A549 (cell line): Measurements from ENCODE around the gene SMAD3. TPM values are rescaled to one million over a fixed set of nuclear protein-coding genes. Genes with fewer than 3 reads are reported as not detected.

Experiments
- ATAC-seq, 2 experiments: fragments of 200-7000 bp in 1 of 2; fragments of >200 bp in 1 of 2; cut with Nextera tagmentation in 1 of 2; cut with Tn5 transposase in 1 of 2; 3 replicates each; pipeline versions ENCODE4 v1.8.0 to v1.9.1; 2018 to 2020; ENCODE audit warnings: mild to moderate bottlenecking in 1 of 2, moderate library complexity in 1 of 2
- CTCF ChIA-PET: fragments of 300-600 bp; sonication (Branson Sonifier 250); formaldehyde crosslinking; extraction: SDS; loops from one replicate; lab custom pipeline; 2021; ENCODE audit warnings: antibody characterized with exemption, inconsistent platforms; lab: Yijun Ruan, JAX
- POLR2A ChIA-PET: fragments of 350-600 bp; formaldehyde crosslinking; extraction: SDS; loops from one replicate; lab custom pipeline; 2021; ENCODE audit warnings: antibody characterized with exemption, inconsistent platforms; lab: Yijun Ruan, JAX
- DNase-seq, 2 experiments: peaks; one replicate each; pipeline versions ENCODE4 v3.0.0 to v3.0.0-alpha.2; 2011 to 2016; ENCODE audit warnings: low read depth in 1 of 2, low spot score in 1 of 2
- FAIRE-seq: peaks from 2 replicates; lab custom pipeline; 2011; peaks lifted over from hg19 to GRCh38; lab: Jason Lieb, UNC
- H3K27ac ChIP-seq, 2 experiments: fragments of >200 bp; sonication (Bioruptor Twin); formaldehyde crosslinking; 3 replicates each; pipeline ENCODE4 v1.5.1; 2016 to 2017
- H3K4me1 ChIP-seq: fragments of >200 bp; sonication (Bioruptor Twin); formaldehyde crosslinking; 3 replicates; pipeline ENCODE4 v1.6.1; 2016
- H3K4me2 ChIP-seq: fragments of >200 bp; sonication (Bioruptor Twin); formaldehyde crosslinking; 3 replicates; pipeline ENCODE4 v1.6.1; 2016
- H3K4me3 ChIP-seq: fragments of >200 bp; sonication (Bioruptor Twin); formaldehyde crosslinking; 3 replicates; pipeline ENCODE4 v1.5.1; 2016
- H3K9me3 ChIP-seq: fragments of >200 bp; sonication (Bioruptor Twin); formaldehyde crosslinking; 3 replicates; pipeline ENCODE4 v1.6.1; 2016
- CBX2 ChIP-seq: fragments of 200-600 bp; sonication (generic); IDR thresholded peaks from 2 replicates; pipeline ENCODE4 v1.6.1; 2016; ENCODE audit warnings: low read depth, mild to moderate bottlenecking, borderline replicate concordance
- CBX8 ChIP-seq: fragments of 200-600 bp; sonication (generic); IDR thresholded peaks from 2 replicates; pipeline ENCODE4 v1.6.1; 2016
- CEBPB ChIP-seq, 2 experiments: fragments of >200 bp in 1 of 2; sonication (Bioruptor Twin) in 1 of 2; formaldehyde crosslinking in 1 of 2; IDR thresholded peaks; 2 replicates each; pipeline ENCODE4 v1.6.1; 2012 to 2016
- CHD2 ChIP-seq: fragments of 150-350 bp; IDR thresholded peaks from 2 replicates; pipeline ENCODE4 v1.6.1; 2014; ENCODE audit warnings: low read length; ENCODE audit not compliant: partially characterized antibody
- CHD4 ChIP-seq: fragments of 200-600 bp; sonication (generic); IDR thresholded peaks from 2 replicates; pipeline ENCODE4 v1.6.1; 2016; ENCODE audit warnings: antibody characterized with exemption, mild to moderate bottlenecking, borderline replicate concordance
- EHMT2 ChIP-seq: fragments of 200-600 bp; sonication (generic); IDR thresholded peaks from 2 replicates; pipeline ENCODE4 v1.6.1; 2016; ENCODE audit warnings: antibody characterized with exemption, low read depth, mild to moderate bottlenecking, moderate library complexity
- EP300 ChIP-seq, 2 experiments: fragments of >200 bp; sonication (Bioruptor Twin); formaldehyde crosslinking; IDR thresholded peaks; 2 replicates in 1 of 2; 3 replicates in 1 of 2; pipeline ENCODE4 v1.6.1; 2016 to 2017
- ESRRA ChIP-seq: fragments of 150-350 bp; IDR thresholded peaks from 2 replicates; pipeline ENCODE4 v1.6.1; 2014; ENCODE audit warnings: mild to moderate bottlenecking, low read length, borderline replicate concordance
- FOSB ChIP-seq: fragments of 250-450 bp; sonication (Bioruptor Pico); IDR thresholded peaks from 2 replicates; pipeline ENCODE4 v1.5.0; 2020; ENCODE audit warnings: mild to moderate bottlenecking, moderate library complexity
- FOXS1 ChIP-seq: fragments of 250-450 bp; sonication (Bioruptor Pico); IDR thresholded peaks from 2 replicates; pipeline ENCODE4 v1.5.0; 2020; ENCODE audit warnings: mild to moderate bottlenecking, moderate library complexity
- HEYL ChIP-seq: fragments of 250-450 bp; sonication (Bioruptor Pico); IDR thresholded peaks from 2 replicates; pipeline ENCODE4 v1.8.0; 2021; ENCODE audit warnings: mild to moderate bottlenecking, moderate library complexity
- HOXA7 ChIP-seq: fragments of 250-450 bp; sonication (Bioruptor Pico); IDR thresholded peaks from 2 replicates; pipeline ENCODE4 v1.5.0; 2020; ENCODE audit warnings: mild to moderate bottlenecking, moderate library complexity
- JUN ChIP-seq, 2 experiments: fragments of >200 bp; sonication (Bioruptor Twin); formaldehyde crosslinking; IDR thresholded peaks; 2 replicates in 1 of 2; 3 replicates in 1 of 2; pipeline ENCODE4 v1.6.1; 2016 to 2017
- JUNB ChIP-seq: fragments of >200 bp; sonication (Bioruptor Twin); formaldehyde crosslinking; IDR thresholded peaks from 2 replicates; pipeline ENCODE4 v1.6.1; 2016
- KDM1A ChIP-seq: fragments of 200-600 bp; sonication (generic); IDR thresholded peaks from 2 replicates; pipeline ENCODE4 v1.6.1; 2016; ENCODE audit warnings: low read depth, mild to moderate bottlenecking
- MAFK ChIP-seq: fragments of 450-650 bp; IDR thresholded peaks from 2 replicates; pipeline ENCODE4 v1.6.1; 2014; ENCODE audit not compliant: partially characterized antibody
- NFE2L2 ChIP-seq: fragments of 150-350 bp; conservative IDR thresholded peaks from 2 replicates; pipeline ENCODE4 v1.6.1; 2014; ENCODE audit warnings: low read length
- NPAS2 ChIP-seq: fragments of 250-450 bp; sonication (Bioruptor Pico); IDR thresholded peaks from 2 replicates; pipeline ENCODE4 v1.8.0; 2022; ENCODE audit warnings: mild to moderate bottlenecking, moderate library complexity, borderline replicate concordance
- NR3C1 ChIP-seq: fragments of >200 bp; sonication (Bioruptor Twin); formaldehyde crosslinking; IDR thresholded peaks from 3 replicates; pipeline ENCODE4 v1.6.1; 2017
- POLR2A ChIP-seq: IDR thresholded peaks from 2 replicates; pipeline ENCODE4 v1.6.1; 2012; ENCODE audit warnings: mild to moderate bottlenecking, low read length
- POLR2AphosphoS2 ChIP-seq: conservative IDR thresholded peaks from 2 replicates; pipeline ENCODE4 v1.6.1; 2012; ENCODE audit warnings: low read length, improper control_type of control experiment, inconsistent platforms
- RARB ChIP-seq: fragments of 250-450 bp; sonication (Bioruptor Pico); IDR thresholded peaks from 2 replicates; pipeline ENCODE4 v1.8.0; 2021; ENCODE audit warnings: mild to moderate bottlenecking, moderate library complexity
- RCOR1 ChIP-seq: fragments of 150-350 bp; IDR thresholded peaks from 2 replicates; pipeline ENCODE4 v1.6.1; 2014; ENCODE audit warnings: antibody characterized with exemption, low read length, low read depth
- RNF2 ChIP-seq: fragments of 200-600 bp; sonication (generic); IDR thresholded peaks from 2 replicates; pipeline ENCODE4 v1.6.1; 2016; ENCODE audit warnings: low read depth, mild to moderate bottlenecking, antibody characterized with exemption, moderate library complexity, borderline replicate concordance
- SREBF2 ChIP-seq: fragments of 450-650 bp; IDR thresholded peaks from 2 replicates; pipeline ENCODE4 v1.6.1; 2014; ENCODE audit warnings: mild to moderate bottlenecking, moderate library complexity
- TP53 ChIP-seq: fragments of 250-450 bp; sonication (Bioruptor Pico); IDR thresholded peaks from 2 replicates; pipeline ENCODE4 v1.5.0; 2021; ENCODE audit warnings: mild to moderate bottlenecking, moderate library complexity
- ZC3H11A ChIP-seq: fragments of 450-650 bp; IDR thresholded peaks from 2 replicates; pipeline ENCODE4 v1.6.1; 2014; ENCODE audit warnings: antibody characterized with exemption, mild to moderate bottlenecking
- ZNF302 ChIP-seq: fragments of 250-450 bp; sonication (Bioruptor Pico); IDR thresholded peaks from 2 replicates; pipeline ENCODE4 v1.9.0; 2021; ENCODE audit warnings: inconsistent platforms, mild to moderate bottlenecking, moderate library complexity
- ZSCAN20 ChIP-seq: fragments of 250-450 bp; sonication (Bioruptor Pico); IDR thresholded peaks from 2 replicates; pipeline ENCODE4 v1.8.0; 2022; ENCODE audit warnings: mild to moderate bottlenecking, moderate library complexity
- WGBS: methylation state at CpG from one replicate; pipeline ENCODE4 v1.1.6; 2017; ENCODE audit errors: missing lambda C conversion rate; 5-methylcytosine and 5-hydroxymethylcytosine counted together
- polyA plus RNA-seq, 4 experiments: library from polyadenylated mRNA; depleted of rRNA in 3 of 4; stranded (reverse); fragments of >200 nt; fragmentation: RNase III in 1 of 4; extraction: RNeasy Plus Mini Kit Qiagen cat#74134 plus additional on column Dnase treatment in 1 of 4; gene quantifications; 2 replicates in 3 of 4; 3 replicates in 1 of 4; pipeline ENCODE4 v1.2.3, GENCODE V29; 2011 to 2017
- TF ChIP-seq, protein P1 (sequence below): fragments of >200 bp; sonication (Bioruptor Twin); formaldehyde crosslinking; IDR thresholded peaks from 3 replicates; pipeline ENCODE4 v1.5.1; 2016
- TF ChIP-seq, protein P2 (sequence below): fragments of >200 bp; sonication (Bioruptor Twin); formaldehyde crosslinking; IDR thresholded peaks from 3 replicates; pipeline ENCODE4 v1.6.1; 2016
- TF ChIP-seq, protein P3 (sequence below): IDR thresholded peaks from 2 replicates; pipeline ENCODE4 v1.6.1; 2012

Gene SMAD3
- polyA plus RNA-seq, 2 of the 4 experiments (the other 2 are of a cell fraction), result 74.6 to 77.2 TPM

DNA sequence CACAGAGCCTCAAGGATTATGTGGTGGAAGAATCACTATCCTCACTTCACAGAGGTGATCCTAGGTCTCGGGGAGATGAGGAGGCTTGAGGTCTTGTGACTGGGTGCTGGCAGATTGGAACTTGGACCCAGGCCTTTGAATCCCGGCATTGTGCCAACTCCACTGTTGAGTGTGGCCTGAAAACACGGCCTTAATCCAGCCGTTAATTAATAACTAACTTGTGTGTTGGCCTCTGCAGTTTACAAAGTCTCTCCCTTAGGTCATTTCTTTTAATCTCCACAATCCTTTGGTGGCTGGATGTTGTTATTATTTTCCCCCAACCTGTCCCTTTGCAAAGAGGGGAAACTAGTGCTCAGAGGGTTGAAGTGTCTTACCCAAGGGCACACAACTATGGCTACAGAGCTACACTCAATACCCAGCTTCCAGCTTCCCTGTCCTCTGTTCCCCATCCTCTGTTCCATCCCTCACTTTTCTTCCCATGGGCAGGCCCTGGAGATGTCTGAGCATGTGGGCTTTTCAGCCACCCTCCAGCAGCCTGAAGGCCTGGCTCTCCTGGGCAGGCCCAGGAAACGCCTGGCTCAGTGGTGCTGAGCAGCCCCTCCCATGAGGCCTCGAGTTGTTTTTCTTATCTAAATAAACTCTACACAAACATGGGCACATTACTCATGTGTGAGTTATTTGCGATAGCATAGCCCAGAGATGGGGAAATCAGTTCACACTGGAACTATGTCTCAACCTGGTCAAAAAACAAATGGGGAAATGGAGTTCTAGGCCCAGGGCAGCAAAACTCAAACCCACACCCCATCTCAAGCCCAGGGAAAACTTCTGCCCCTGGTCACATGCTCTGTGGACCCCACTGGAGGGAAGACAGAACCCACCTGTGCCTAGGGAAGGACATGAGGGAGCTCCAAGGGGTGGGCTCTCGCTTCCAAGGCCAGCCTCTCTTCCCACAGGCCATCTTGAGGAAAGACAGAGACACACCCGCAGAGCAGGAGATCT, 16.8 kb upstream of the SMAD3 start (continued):
- TF ChIP-seq TP53 (CRISPR knock-in tag), result peak; percentile 73; the same call in 1 of the 2 replicates
- peak; percentile 87 for TF ChIP-seq JUNB
- TF ChIP-seq FOXS1, result peak; percentile 88
- no peak for TF ChIP-seq SREBF2
- TF ChIP-seq, protein P1, sequence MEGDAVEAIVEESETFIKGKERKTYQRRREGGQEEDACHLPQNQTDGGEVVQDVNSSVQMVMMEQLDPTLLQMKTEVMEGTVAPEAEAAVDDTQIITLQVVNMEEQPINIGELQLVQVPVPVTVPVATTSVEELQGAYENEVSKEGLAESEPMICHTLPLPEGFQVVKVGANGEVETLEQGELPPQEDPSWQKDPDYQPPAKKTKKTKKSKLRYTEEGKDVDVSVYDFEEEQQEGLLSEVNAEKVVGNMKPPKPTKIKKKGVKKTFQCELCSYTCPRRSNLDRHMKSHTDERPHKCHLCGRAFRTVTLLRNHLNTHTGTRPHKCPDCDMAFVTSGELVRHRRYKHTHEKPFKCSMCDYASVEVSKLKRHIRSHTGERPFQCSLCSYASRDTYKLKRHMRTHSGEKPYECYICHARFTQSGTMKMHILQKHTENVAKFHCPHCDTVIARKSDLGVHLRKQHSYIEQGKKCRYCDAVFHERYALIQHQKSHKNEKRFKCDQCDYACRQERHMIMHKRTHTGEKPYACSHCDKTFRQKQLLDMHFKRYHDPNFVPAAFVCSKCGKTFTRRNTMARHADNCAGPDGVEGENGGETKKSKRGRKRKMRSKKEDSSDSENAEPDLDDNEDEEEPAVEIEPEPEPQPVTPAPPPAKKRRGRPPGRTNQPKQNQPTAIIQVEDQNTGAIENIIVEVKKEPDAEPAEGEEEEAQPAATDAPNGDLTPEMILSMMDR, result no peak
- no peak for TF ChIP-seq MAFK
- no peak; the same call in 1 of the 2 replicates for TF ChIP-seq FOSB (CRISPR knock-in tag)

DNA sequence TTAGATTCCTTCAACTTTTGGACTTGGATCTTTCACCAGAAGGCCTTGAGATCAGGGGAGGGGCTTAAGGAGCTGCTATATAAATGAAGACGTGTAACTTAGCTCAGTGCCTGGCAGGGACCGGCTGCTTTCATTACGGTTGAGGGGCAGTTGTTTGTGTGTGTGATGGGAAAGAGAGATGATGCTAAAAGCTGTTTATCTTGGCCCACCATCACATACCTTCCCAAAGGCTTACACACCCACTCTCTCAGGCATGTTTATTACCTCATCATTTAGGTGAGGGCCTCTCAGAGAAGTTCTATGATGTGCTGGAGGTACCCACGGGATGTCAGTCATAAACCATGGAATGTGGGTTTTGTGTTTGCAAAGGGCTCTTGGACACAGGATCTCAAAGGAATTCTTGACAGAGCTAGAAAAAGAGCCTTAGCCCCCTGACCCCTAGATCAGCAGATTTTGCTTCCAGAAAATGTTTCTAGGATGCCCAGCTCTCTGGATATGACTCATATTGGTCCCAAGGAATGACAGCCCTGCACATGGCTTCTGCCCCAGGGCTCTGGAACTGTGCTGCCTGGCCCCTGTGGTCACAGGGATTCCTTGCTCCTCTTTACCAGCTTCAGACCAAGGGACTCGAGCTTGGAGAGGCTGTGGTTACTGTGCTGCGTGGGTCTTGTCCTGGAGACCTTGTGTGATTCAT, 15.9 kb upstream of the SMAD3 start:
- peak; percentile 76 for FAIRE-seq
- 3% methylated on average over 6 of the region's 6 CpGs for WGBS
- DNase-seq, result peak in 1 of 2 experiments; percentile 96
- peak; percentile 5 to 15; a peak in 1 of 5 replicates for TF ChIP-seq JUN (IDR thresholded peaks at IDR 0.05)
- TF ChIP-seq, protein P2, sequence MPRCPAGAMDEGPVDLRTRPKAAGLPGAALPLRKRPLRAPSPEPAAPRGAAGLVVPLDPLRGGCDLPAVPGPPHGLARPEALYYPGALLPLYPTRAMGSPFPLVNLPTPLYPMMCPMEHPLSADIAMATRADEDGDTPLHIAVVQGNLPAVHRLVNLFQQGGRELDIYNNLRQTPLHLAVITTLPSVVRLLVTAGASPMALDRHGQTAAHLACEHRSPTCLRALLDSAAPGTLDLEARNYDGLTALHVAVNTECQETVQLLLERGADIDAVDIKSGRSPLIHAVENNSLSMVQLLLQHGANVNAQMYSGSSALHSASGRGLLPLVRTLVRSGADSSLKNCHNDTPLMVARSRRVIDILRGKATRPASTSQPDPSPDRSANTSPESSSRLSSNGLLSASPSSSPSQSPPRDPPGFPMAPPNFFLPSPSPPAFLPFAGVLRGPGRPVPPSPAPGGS, result no peak; the same call in 2 of the 3 replicates
- no peak for TF ChIP-seq ESRRA
- no peak for TF ChIP-seq HEYL (CRISPR knock-in tag)
- no peak for TF ChIP-seq POLR2AphosphoS2
- TF ChIP-seq, protein P3, sequence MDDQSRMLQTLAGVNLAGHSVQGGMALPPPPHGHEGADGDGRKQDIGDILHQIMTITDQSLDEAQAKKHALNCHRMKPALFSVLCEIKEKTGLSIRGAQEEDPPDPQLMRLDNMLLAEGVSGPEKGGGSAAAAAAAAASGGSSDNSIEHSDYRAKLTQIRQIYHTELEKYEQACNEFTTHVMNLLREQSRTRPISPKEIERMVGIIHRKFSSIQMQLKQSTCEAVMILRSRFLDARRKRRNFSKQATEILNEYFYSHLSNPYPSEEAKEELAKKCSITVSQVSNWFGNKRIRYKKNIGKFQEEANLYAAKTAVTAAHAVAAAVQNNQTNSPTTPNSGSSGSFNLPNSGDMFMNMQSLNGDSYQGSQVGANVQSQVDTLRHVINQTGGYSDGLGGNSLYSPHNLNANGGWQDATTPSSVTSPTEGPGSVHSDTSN, result peak; percentile 71
- TF ChIP-seq POLR2A, result no peak
- TF ChIP-seq RARB (CRISPR knock-in tag), result no peak
- no peak for TF ChIP-seq ZSCAN20 (CRISPR knock-in tag)
- TF ChIP-seq CBX8, result no peak
- no peak for TF ChIP-seq TP53 (CRISPR knock-in tag)
- TF ChIP-seq ZNF302 (CRISPR knock-in tag), result no peak
- TF ChIP-seq FOSB (CRISPR knock-in tag), result peak; percentile 33; the same call in 1 of the 2 replicates
- no peak for TF ChIP-seq EHMT2
- TF ChIP-seq CBX2, result no peak
- no peak for TF ChIP-seq CHD2
- TF ChIP-seq KDM1A, result no peak
- TF ChIP-seq RNF2, result no peak
- peak in 1 of 2 experiments; percentile 82; a peak in 3 of 4 replicates for TF ChIP-seq CEBPB (IDR thresholded peaks at IDR 0.05)
- no peak for TF ChIP-seq NFE2L2
- TF ChIP-seq HOXA7 (CRISPR knock-in tag), result peak; percentile 30; the same call in 1 of the 2 replicates
- TF ChIP-seq NPAS2 (CRISPR knock-in tag), result no peak
- TF ChIP-seq RCOR1, result no peak
- no peak for TF ChIP-seq ZC3H11A
- TF ChIP-seq, protein P1, result peak; percentile 39; the same call in 2 of the 3 replicates
- TF ChIP-seq CHD4, result no peak
- no peak for TF ChIP-seq NR3C1
- peak; percentile 51 to 86; a peak in 3 of 5 replicates for TF ChIP-seq EP300 (IDR thresholded peaks at IDR 0.05)

More for the DNA sequence above, 15.9 kb upstream of the SMAD3 start:
- Histone ChIP-seq H3K4me3 (peak overlapping the region; percentile 14; the same call in 1 of the 3 replicates), H3K4me1 (peaks cover 67% of the 10 kb centered on the region), H3K27ac (peak overlapping the region; percentile 96 to 98), H3K4me2 (peak overlapping the region; percentile 81), H3K9me3 (no peaks in the 10 kb centered on the region)
- ChIA-PET CTCF (interaction anchor here (0.8 to 3.0 kb wide), 26 partner anchors 10 to 787 kb away, joined by 3 to 29 read pairs (median 4); partner anchors contain the start of gene SMAD3), POLR2A (interaction anchor here (0.5 to 2.0 kb wide), 11 partner anchors 15 to 205 kb away, joined by 3 to 10 read pairs (median 3); partner anchors contain the start of genes AAGAB, IQCH and SMAD3)
- ATAC-seq, result peak; percentile 61 to 71
